ENCODE results near the gene KMO.

GRCh38 chr1:241525026-241525425 lies 7.2 kb upstream of the KMO start:
- TF ChIP-seq CTCF (conservative IDR thresholded peaks at IDR 0.05) (no peak), EZH2 (IDR thresholded peaks at IDR 0.05; ENCODE audit: low read depth) (no peak)
